OCI-LY7 (cell line): ENCODE measurements around the gene PRDM1.

Experiments used
- CTCF ChIP-seq: fragments of 200-600 bp; sonication (generic); conservative IDR thresholded peaks from 2 replicates; pipeline ENCODE4 v1.5.1; 2014; ENCODE audit warnings: mild to moderate bottlenecking, antibody characterized with exemption, low read length, moderate library complexity, mixed read lengths
- EZH2phosphoT487 ChIP-seq: fragments of 200-600 bp; sonication (generic); IDR thresholded peaks from 2 replicates; pipeline ENCODE4 v1.6.1; 2018; ENCODE audit warnings: low read depth, borderline replicate concordance, mild to moderate bottlenecking, mixed run types, antibody characterized with exemption, low read length, moderate library complexity, mixed read lengths

- no peak for TF ChIP-seq CTCF
- TF ChIP-seq EZH2phosphoT487 = no peak
Measured at GRCh38 chr6:106050538-106050937, 35.6 kb upstream of the PRDM1 start.
